GM12878 (cell line): ENCODE data around the gene KCNQ1. TPM values are rescaled to one million over a fixed set of nuclear protein-coding genes. Genes with fewer than 3 reads are reported as not detected.

Source experiments
- ATAC-seq: fragments of 200-7000 bp; cut with Tn5 transposase; 3 replicates; pipeline ENCODE4 v1.9.1; 2020; ENCODE audit warnings: mild to moderate bottlenecking, moderate library complexity
- BruUV-seq: library from RNA; stranded (reverse); fragments of 400-500 nt; replicated peaks from 2 replicates; lab custom pipeline; 2021; lab: Mats Ljungman, UMichigan
- CTCF ChIA-PET: fragments of 300-600 bp; sonication (Branson Sonifier 250); formaldehyde crosslinking; extraction: SDS; loops from one replicate; lab custom pipeline; 2021; ENCODE audit warnings: inconsistent platforms; lab: Yijun Ruan, JAX
- POLR2A ChIA-PET: fragments of 350-600 bp; formaldehyde crosslinking; extraction: SDS; loops from one replicate; lab custom pipeline; 2021; ENCODE audit warnings: inconsistent platforms; lab: Charles Lee
- RAD21 ChIA-PET: fragments of 300-600 bp; sonication (Branson Sonifier 250); formaldehyde crosslinking; loops from one replicate; lab custom pipeline; 2023; ENCODE audit warnings: antibody characterized with exemption; ENCODE audit not compliant: unreplicated experiment; lab: Charles Lee
- SMC1A ChIA-PET: fragments of 300-600 bp; sonication (Branson Sonifier 250); formaldehyde crosslinking; loops from one replicate; lab custom pipeline; 2023; ENCODE audit not compliant: unreplicated experiment, uncharacterized antibody; lab: Charles Lee
- DNase-seq: peaks from one replicate; pipeline ENCODE4 v3.0.0-alpha.2; 2011; ENCODE audit warnings: low read depth, low spot score
- FAIRE-seq: peaks from 3 replicates; lab custom pipeline; 2011; peaks lifted over from hg19 to GRCh38; lab: Jason Lieb, UNC
- H2AFZ ChIP-seq: 2 replicates; pipeline ENCODE4 v1.6.0; 2011; ENCODE audit warnings: low read depth, low read length, control low read depth; ENCODE audit not compliant: control insufficient read depth
- H3K27ac ChIP-seq: 2 replicates; pipeline ENCODE4 v1.5.1; 2011; ENCODE audit warnings: control low read depth; ENCODE audit not compliant: control insufficient read depth, insufficient read depth
- H3K27me3 ChIP-seq, 2 experiments: replicated peaks in 1 of 2; 2 replicates each; pipeline versions ENCODE4 v1.6.0 to v1.6.1; 2011; ENCODE audit warnings: low read length in 1 of 2; ENCODE audit not compliant: control insufficient read depth in 2 of 2, insufficient read depth in 2 of 2
- H3K36me3 ChIP-seq, 2 experiments: 2 replicates each; pipeline ENCODE4 v1.5.1; 2011; ENCODE audit warnings: low read length in 1 of 2; ENCODE audit not compliant: control insufficient read depth in 2 of 2, insufficient read depth in 2 of 2
- H3K4me1 ChIP-seq: 2 replicates; pipeline ENCODE4 v1.6.1; 2011; ENCODE audit warnings: mild to moderate bottlenecking, low read length, moderate library complexity, mixed read lengths; ENCODE audit not compliant: control insufficient read depth, insufficient read depth
- H3K4me2 ChIP-seq: 2 replicates; pipeline ENCODE4 v1.6.0; 2011; ENCODE audit warnings: control low read depth; ENCODE audit not compliant: control insufficient read depth, insufficient read depth
- H3K4me3 ChIP-seq: fragments of 200-600 bp; sonication (generic); 2 replicates; pipeline ENCODE4 v1.5.1; 2016
- H3K79me2 ChIP-seq: 2 replicates; pipeline ENCODE4 v1.6.0; 2011; ENCODE audit warnings: low read length; ENCODE audit not compliant: control insufficient read depth, insufficient read depth
- H3K9ac ChIP-seq: 2 replicates; pipeline ENCODE4 v1.8.0; 2011; ENCODE audit warnings: low read length, control low read depth, mixed read lengths; ENCODE audit not compliant: control insufficient read depth, insufficient read depth
- H3K9me3 ChIP-seq: replicated peaks from 3 replicates; pipeline ENCODE4 v1.5.1; 2011; ENCODE audit warnings: mild to moderate bottlenecking, low read length; ENCODE audit not compliant: control insufficient read depth, insufficient read depth
- H4K20me1 ChIP-seq: 2 replicates; pipeline ENCODE4 v1.6.0; 2011; ENCODE audit not compliant: control insufficient read depth, insufficient read depth
- ASH2L ChIP-seq: fragments of 300-600, 200-600 bp; sonication (generic); IDR thresholded peaks from 2 replicates; pipeline ENCODE4 v1.6.1; 2017; ENCODE audit warnings: low read depth, mild to moderate bottlenecking, borderline replicate concordance
- BHLHE40 ChIP-seq, 2 experiments: fragments of 450-650 bp in 1 of 2; IDR thresholded peaks; 2 replicates each; pipeline ENCODE4 v1.6.1; 2011 to 2017; ENCODE audit warnings: low read depth in 2 of 2, borderline replicate concordance in 1 of 2, improper control_type of control experiment in 1 of 2, low read length in 1 of 2, mild to moderate bottlenecking in 1 of 2
- CEBPB ChIP-seq, 2 experiments: fragments of 150-350 bp in 1 of 2; IDR thresholded peaks; 2 replicates each; pipeline ENCODE4 v1.6.1; 2012 to 2014; ENCODE audit warnings: low read depth in 2 of 2, low read length in 2 of 2, borderline replicate concordance in 1 of 2, inconsistent platforms in 1 of 2
- DPF2 ChIP-seq: fragments of 450-650 bp; IDR thresholded peaks from 2 replicates; pipeline ENCODE4 v1.6.1; 2017; ENCODE audit warnings: mild to moderate bottlenecking
- JUND ChIP-seq: IDR thresholded peaks from 2 replicates; pipeline ENCODE4 v1.6.1; 2012; ENCODE audit warnings: low read depth, mild to moderate bottlenecking, low read length, improper control_type of control experiment, moderate library complexity
- MEF2A ChIP-seq: IDR thresholded peaks from 2 replicates; pipeline ENCODE4 v1.6.1; 2011; ENCODE audit warnings: low read depth, mild to moderate bottlenecking, low read length, moderate library complexity; ENCODE audit not compliant: insufficient read depth
- MTA2 ChIP-seq: fragments of 450-650 bp; IDR thresholded peaks from 2 replicates; pipeline ENCODE4 v1.6.1; 2016; ENCODE audit warnings: low read depth, mild to moderate bottlenecking, moderate library complexity
- POLR2AphosphoS5 ChIP-seq: IDR thresholded peaks from 2 replicates; pipeline ENCODE4 v1.6.1; 2011; ENCODE audit warnings: mild to moderate bottlenecking, low read length, inconsistent platforms
- SREBF2 ChIP-seq: IDR thresholded peaks from 2 replicates; pipeline ENCODE4 v1.6.1; 2012; ENCODE audit warnings: mild to moderate bottlenecking, low read length
- whole genome bisulfite sequencing: methylation state at CpG from one replicate; pipeline ENCODE4 v1.1.6; 2016; ENCODE audit warnings: low lambda C conversion rate; ENCODE audit not compliant: insufficient replicate concordance, insufficient coverage; ENCODE audit errors: missing lambda C conversion rate; 5-methylcytosine and 5-hydroxymethylcytosine counted together
- in situ Hi-C: fragments of 300-500 bp; cut with MboI; formaldehyde crosslinking; loops from 9 replicates; pipeline ENCODE4 v1.14.3; 2018; ENCODE audit warnings: mixed read lengths
- intact Hi-C: fragments of 100-400 bp; cut with micrococcal nuclease; formaldehyde crosslinking; loops from one replicate; pipeline ENCODE4 v1.14.2; 2022; ENCODE audit not compliant: unreplicated experiment
- polyA plus RNA-seq, 11 experiments: library from polyadenylated mRNA; depleted of rRNA in 4 of 11; unstranded in 6 of 11; stranded (reverse) in 5 of 11; fragments of >200 nt; fragmentation: Nextera tagmentation in 4 of 11; fragmentation: Illumina TruSeq in 1 of 11; extraction: Ambion mirVana in 4 of 11; extraction: Trizol in 1 of 11; gene quantifications; 1 replicate in 1 of 11; 2 replicates in 10 of 11; pipeline versions ENCODE4 v1.2.1 to v1.2.3, GENCODE V29; 2011 to 2016; ENCODE audit warnings: inconsistent platforms in 2 of 11, missing spikeins in 2 of 11, low read depth in 1 of 11
- total RNA-seq, 4 experiments: library from RNA; depleted of rRNA in 3 of 4; stranded (reverse); fragments of >200 nt in 3 of 4; fragmentation: Illumina TruSeq in 1 of 4; extraction: Trizol in 1 of 4; gene quantifications; 2 replicates each; pipeline versions ENCODE4 v1.2.1 to v1.2.3, GENCODE V29; 2013 to 2021
- TF ChIP-seq, protein P1 (sequence below): IDR thresholded peaks from 2 replicates; pipeline ENCODE4 v1.6.1; 2011; ENCODE audit warnings: mild to moderate bottlenecking, low read depth, low read length, moderate library complexity; ENCODE audit not compliant: insufficient replicate concordance

Gene KCNQ1
- total and polyA plus RNA-seq, 10 of the 15 experiments (the other 5 are each of a cell fraction or from before 2014, with no cell fraction given) = 0.03 to 0.15 (median 0.12) TPM; not detected in 7

DNA sequence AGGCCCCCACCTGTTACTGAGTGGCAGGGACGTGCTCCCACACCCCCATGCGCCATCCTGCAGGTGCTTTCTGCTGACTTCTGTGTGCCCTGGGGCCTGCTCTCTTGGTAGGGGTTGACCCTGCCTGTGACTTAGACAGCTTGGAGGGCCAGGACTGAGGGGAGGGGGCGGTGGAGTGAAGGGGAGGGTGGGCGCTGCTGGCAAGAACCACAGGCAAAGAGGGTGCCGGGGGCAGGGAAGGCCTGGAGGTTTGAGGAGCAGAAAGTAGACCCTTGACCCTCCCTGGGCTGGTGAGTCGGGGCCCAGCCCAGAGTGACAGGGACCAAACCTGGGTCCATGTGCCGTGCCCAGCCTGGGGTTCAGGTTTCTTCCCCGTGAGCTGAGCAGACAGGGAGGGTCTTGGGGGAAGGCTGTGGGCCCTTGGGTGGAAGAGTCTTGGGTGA lies 17.8 kb downstream of the KCNQ1 start:
- Histone ChIP-seq H3K4me2 (no peak overlapping the region), H2AFZ (no peak overlapping the region), H3K4me3 (no peak overlapping the region), H3K36me3 (no peaks in the 10 kb centered on the region), H4K20me1 (no peaks in the 10 kb centered on the region), H3K27me3 (no peaks in the 10 kb centered on the region; a peak in 1 of 4 replicates), H3K4me1 (peaks cover 8% of the 10 kb centered on the region; the same call in 1 of the 2 replicates), H3K79me2 (no peaks in the 10 kb centered on the region), H3K9me3 (no peaks in the 10 kb centered on the region), H3K27ac (no peak overlapping the region), H3K9ac (no peak overlapping the region)
- ATAC-seq (no peak), DNase-seq (no peak), FAIRE-seq (no peak)
- in situ Hi-C loops = no loop called here
- intact Hi-C loops = no loop called here
- ChIA-PET RAD21 (no interaction called here), CTCF (no interaction called here), SMC1A (no interaction called here), POLR2A (no interaction called here)
- TF ChIP-seq SREBF2 (no peak), POLR2AphosphoS5 (no peak)
- no TSS peak for BruUV-seq
- 35% methylated on average over 8 of the region's 8 CpGs for WGBS

GRCh38 chr11:2462986-2463765 lies 18.4 kb downstream of the KCNQ1 start:
- ATAC-seq (no peak; the same call in 2 of the 3 replicates), DNase-seq (no peak), FAIRE-seq (no peak)
- Histone ChIP-seq H4K20me1 (no peaks in the 10 kb centered on the region), H3K9me3 (no peaks in the 10 kb centered on the region), H3K4me2 (no peak overlapping the region), H3K36me3 (no peaks in the 10 kb centered on the region), H3K27ac (no peak overlapping the region), H2AFZ (no peak overlapping the region), H3K4me1 (peaks cover 10% of the 10 kb centered on the region; the same call in 1 of the 2 replicates), H3K9ac (no peak overlapping the region), H3K4me3 (no peak overlapping the region), H3K27me3 (no peaks in the 10 kb centered on the region; a peak in 1 of 4 replicates), H3K79me2 (no peaks in the 10 kb centered on the region)
- RAD21 ChIA-PET = no interaction called here
- POLR2A ChIA-PET = no interaction called here
- WGBS = 49% methylated on average over 21 of the region's 24 CpGs
- in situ Hi-C loops (no loop called here), intact Hi-C loops (no loop called here)
- BruUV-seq = no TSS peak
- CTCF ChIA-PET = no interaction called here
- SMC1A ChIA-PET = no interaction called here
- TF ChIP-seq ASH2L = no peak
- no peak for TF ChIP-seq CEBPB (IDR thresholded peaks at IDR 0.05; ENCODE audit: borderline replicate concordance in 1 of 2, low read depth in 2 of 2, low read length in 2 of 2)
- no peak for TF ChIP-seq MTA2
- TF ChIP-seq, protein P1, sequence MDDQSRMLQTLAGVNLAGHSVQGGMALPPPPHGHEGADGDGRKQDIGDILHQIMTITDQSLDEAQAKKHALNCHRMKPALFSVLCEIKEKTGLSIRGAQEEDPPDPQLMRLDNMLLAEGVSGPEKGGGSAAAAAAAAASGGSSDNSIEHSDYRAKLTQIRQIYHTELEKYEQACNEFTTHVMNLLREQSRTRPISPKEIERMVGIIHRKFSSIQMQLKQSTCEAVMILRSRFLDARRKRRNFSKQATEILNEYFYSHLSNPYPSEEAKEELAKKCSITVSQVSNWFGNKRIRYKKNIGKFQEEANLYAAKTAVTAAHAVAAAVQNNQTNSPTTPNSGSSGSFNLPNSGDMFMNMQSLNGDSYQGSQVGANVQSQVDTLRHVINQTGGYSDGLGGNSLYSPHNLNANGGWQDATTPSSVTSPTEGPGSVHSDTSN = no peak
- TF ChIP-seq BHLHE40 (IDR thresholded peaks at IDR 0.05; ENCODE audit: borderline replicate concordance in 1 of 2, low read depth in 2 of 2, low read length in 1 of 2) = no peak
- TF ChIP-seq DPF2 = no peak
- TF ChIP-seq MEF2A = no peak
- no peak for TF ChIP-seq JUND
